Brain microvascular endothelial cell (primary cell): ENCODE measurements around the gene ATP4B.

Experiments
- DNase-seq: peaks from one replicate; pipeline ENCODE4 v3.0.0-alpha.2; 2020
- H3K27ac ChIP-seq: fragments of 250-450 bp; sonication (Bioruptor Pico); 2 replicates; pipeline ENCODE4 v1.5.1; 2020; ENCODE audit warnings: mild to moderate bottlenecking, moderate library complexity
- H3K27me3 ChIP-seq: fragments of 250-450 bp; sonication (Bioruptor Pico); replicated peaks from 2 replicates; pipeline ENCODE4 v1.5.1; 2020; ENCODE audit warnings: mild to moderate bottlenecking
- H3K36me3 ChIP-seq: fragments of 250-450 bp; sonication (Bioruptor Pico); replicated peaks from 2 replicates; pipeline ENCODE4 v1.5.1; 2020; ENCODE audit warnings: mild to moderate bottlenecking
- H3K4me3 ChIP-seq: 2 replicates; pipeline ENCODE4 v1.5.1; 2011; ENCODE audit warnings: low read depth, mild to moderate bottlenecking, control low read depth, low read length, moderate library complexity
- CTCF ChIP-seq: IDR thresholded peaks from 2 replicates; pipeline ENCODE4 v1.5.1; 2011; ENCODE audit warnings: low read depth, mild to moderate bottlenecking, moderate library complexity, low read length, control low read depth, inconsistent platforms; ENCODE audit errors: missing control alignments
- in situ Hi-C: cut with HindIII; loops from 2 replicates; pipeline ENCODE4 v1.10.0; 2017; ENCODE audit warnings: low sequenced_read_pairs, low pct_ligation_motif_present

The ATP4B gene

GRCh38 chr13:113610266-113610665 lies 47.7 kb downstream of the ATP4B start:
- in situ Hi-C loops: no loop called here
- no peak for TF ChIP-seq CTCF
- H3K36me3 ChIP-seq: peaks cover 22% of the 10 kb centered on the region
- no peak overlapping the region for H3K27ac ChIP-seq
- no peak overlapping the region for H3K4me3 ChIP-seq
- H3K27me3 ChIP-seq: no peaks in the 10 kb centered on the region
- DNase-seq: no peak

GRCh38 chr13:113609616-113610015 lies 48.4 kb downstream of the ATP4B start:
- Histone ChIP-seq H3K27ac (no peak overlapping the region), H3K27me3 (no peaks in the 10 kb centered on the region), H3K4me3 (no peak overlapping the region), H3K36me3 (peaks cover 20% of the 10 kb centered on the region)
- no peak for DNase-seq
- no peak for TF ChIP-seq CTCF
- in situ Hi-C loops: no loop called here

GRCh38 chr13:113608967-113609533 lies 48.9 kb downstream of the ATP4B start:
- no peak for TF ChIP-seq CTCF
- in situ Hi-C loops: no loop called here
- H3K27me3 ChIP-seq: no peaks in the 10 kb centered on the region
- no peak overlapping the region for H3K4me3 ChIP-seq
- DNase-seq: no peak
- H3K36me3 ChIP-seq: peaks cover 20% of the 10 kb centered on the region
- no peak overlapping the region for H3K27ac ChIP-seq

GRCh38 chr13:113607889-113608635 lies 49.9 kb downstream of the ATP4B start:
- Histone ChIP-seq H3K36me3 (peaks cover 20% of the 10 kb centered on the region), H3K27me3 (no peaks in the 10 kb centered on the region), H3K4me3 (no peak overlapping the region), H3K27ac (no peak overlapping the region)
- no peak for TF ChIP-seq CTCF
- no peak for DNase-seq
- in situ Hi-C loops: no loop called here

GRCh38 chr13:113607056-113607888 lies 50.7 kb downstream of the ATP4B start:
- Histone ChIP-seq H3K27me3 (no peaks in the 10 kb centered on the region), H3K36me3 (peaks cover 20% of the 10 kb centered on the region), H3K27ac (no peak overlapping the region), H3K4me3 (no peak overlapping the region)
- in situ Hi-C loops: no loop called here
- no peak for DNase-seq
- no peak for TF ChIP-seq CTCF
